AG09319 (cell line): ENCODE measurements around the gene NRG3.

ENCODE experiments used
- DNase-seq: peaks from one replicate; pipeline ENCODE4 v3.0.0-alpha.2; 2010; ENCODE audit warnings: low read depth; ENCODE audit errors: extremely low read depth
- CTCF ChIP-seq: IDR thresholded peaks from 2 replicates; pipeline ENCODE4 v1.5.1; 2011; ENCODE audit warnings: low read depth, mild to moderate bottlenecking, inconsistent platforms, low read length, moderate library complexity

The NRG3 gene

GRCh38 chr10:82736305-82736704, 861.3 kb downstream of the NRG3 start:
- no peak for DNase-seq
- TF ChIP-seq CTCF = no peak

GRCh38 chr10:82737549-82737948, 862.6 kb downstream of the NRG3 start:
- no peak for DNase-seq
- no peak for TF ChIP-seq CTCF

GRCh38 chr10:82738592-82738991, 863.6 kb downstream of the NRG3 start:
- TF ChIP-seq CTCF = no peak
- DNase-seq = no peak

GRCh38 chr10:82742478-82742877, 867.5 kb downstream of the NRG3 start:
- TF ChIP-seq CTCF = no peak
- DNase-seq = no peak

GRCh38 chr10:82742898-82743297, 867.9 kb downstream of the NRG3 start:
- no peak for DNase-seq

GRCh38 chr10:82750538-82750937, 875.5 kb downstream of the NRG3 start:
- TF ChIP-seq CTCF = no peak
- no peak for DNase-seq

More at GRCh38 chr10:82742898-82743297, 867.9 kb downstream of the NRG3 start:
- no peak for TF ChIP-seq CTCF

- no peak for DNase-seq
Measured at GRCh38 chr10:82757397-82757796, 882.4 kb downstream of the NRG3 start.

More at GRCh38 chr10:82757397-82757796, 882.4 kb downstream of the NRG3 start:
- no peak for TF ChIP-seq CTCF
